ENCODE results near the gene SLC6A18. TPM values are rescaled to one million over a fixed set of nuclear protein-coding genes. Genes with fewer than 3 reads are reported as not detected.
"Not testable (repeated sequence)": the region's sequence is repeated elsewhere in the genome, so short reads cannot be mapped to it uniquely, and the experiment has no call there.

Gene SLC6A18
- total RNA-seq, 1 experiment from 2014 or later = not detected

- DNase-seq (ENCODE audit: low read depth, low spot score); H3K27me3 ChIP-seq (ENCODE audit: control insufficient read depth, insufficient read depth, low read length); POLR2A ChIA-PET; BruUV-seq (replicated peaks); H3K36me3 ChIP-seq (ENCODE audit: control insufficient read depth, insufficient read depth, low read length); intact Hi-C loops (cut with micrococcal nuclease; ENCODE audit: unreplicated experiment); H3K4me3 ChIP-seq (ENCODE audit: low read depth in 2 of 2, low read length in 2 of 2); in situ Hi-C loops (cut with HindIII; ENCODE audit: low pct_unique_long_range_greater_than_20kb, low sequenced_read_pairs); H3K9me3 ChIP-seq (ENCODE audit: control insufficient read depth, insufficient read depth, low read depth, low read length); CTCF ChIA-PET; H3K4me1 ChIP-seq (ENCODE audit: control insufficient read depth, insufficient read depth, low read length); ATAC-seq; H3K27ac ChIP-seq (ENCODE audit: low read length): not testable (repeated sequence)
Observed at GRCh38 chr5:1283729-1284041, 58.5 kb downstream of the SLC6A18 start.

- POLR2A ChIA-PET; H3K9me3 ChIP-seq (ENCODE audit: control insufficient read depth, insufficient read depth, low read depth, low read length); intact Hi-C loops (cut with micrococcal nuclease; ENCODE audit: unreplicated experiment); H3K27ac ChIP-seq (ENCODE audit: low read length); ATAC-seq; in situ Hi-C loops (cut with HindIII; ENCODE audit: low pct_unique_long_range_greater_than_20kb, low sequenced_read_pairs); DNase-seq (ENCODE audit: low read depth, low spot score); CTCF ChIA-PET; H3K4me3 ChIP-seq (ENCODE audit: low read depth in 2 of 2, low read length in 2 of 2); H3K36me3 ChIP-seq (ENCODE audit: control insufficient read depth, insufficient read depth, low read length); H3K27me3 ChIP-seq (ENCODE audit: control insufficient read depth, insufficient read depth, low read length); BruUV-seq (replicated peaks); H3K4me1 ChIP-seq (ENCODE audit: control insufficient read depth, insufficient read depth, low read length): not testable (repeated sequence)
Observed at GRCh38 chr5:1284336-1284970, 59.3 kb downstream of the SLC6A18 start.

GRCh38 chr5:1285141-1285540, 60.0 kb downstream of the SLC6A18 start:
- Histone ChIP-seq H3K4me1 (ENCODE audit: control insufficient read depth, insufficient read depth, low read length) (no peaks in the 10 kb centered on the region), H3K36me3 (ENCODE audit: control insufficient read depth, insufficient read depth, low read length) (no peaks in the 10 kb centered on the region), H3K9me3 (ENCODE audit: control insufficient read depth, insufficient read depth, low read depth, low read length) (no peaks in the 10 kb centered on the region), H3K27ac (ENCODE audit: low read length) (no peak overlapping the region), H3K4me3 (ENCODE audit: low read depth in 2 of 2, low read length in 2 of 2) (no peak overlapping the region), H3K27me3 (ENCODE audit: control insufficient read depth, insufficient read depth, low read length) (no peaks in the 10 kb centered on the region)
- no TSS peak for BruUV-seq (replicated peaks)
- POLR2A ChIA-PET = no interaction called here
- ATAC-seq = no peak
- DNase-seq (ENCODE audit: low read depth, low spot score) = no peak
- in situ Hi-C loops (cut with HindIII; ENCODE audit: low pct_unique_long_range_greater_than_20kb, low sequenced_read_pairs) = no loop called here
- intact Hi-C loops (cut with micrococcal nuclease; ENCODE audit: unreplicated experiment) = no loop called here
- TF ChIP-seq REST (IDR thresholded peaks at IDR 0.05; ENCODE audit: insufficient read depth in 1 of 2, low read depth in 2 of 2, low read length in 1 of 2) = no peak
- TF ChIP-seq CTCF (IDR thresholded peaks at IDR 0.05) = no peak
- TF ChIP-seq POLR2AphosphoS5 (IDR thresholded peaks at IDR 0.05; ENCODE audit: low read depth, low read length) = no peak
- no peak for TF ChIP-seq SIN3A (IDR thresholded peaks at IDR 0.05; ENCODE audit: borderline replicate concordance, insufficient read depth, low read depth, low read length)
- TF ChIP-seq TCF7L2 (IDR thresholded peaks at IDR 0.05; ENCODE audit: low read depth, low read length) = no peak
- CTCF ChIA-PET = interaction anchor here (0.6 kb wide), 1 partner anchor 37 kb away, joined by 3 read pairs; no protein-coding TSS in a partner anchor

All from Panc1 (cell line).